Mucosa of stomach (tissue), 1 donor: Measurements from ENCODE around the gene HOXB4.

Experiments
- H3K27me3 ChIP-seq: one replicate; pipeline ENCODE4 v1.7.0; 2013; ENCODE audit warnings: mild to moderate bottlenecking, low read length; ENCODE audit not compliant: control insufficient read depth, insufficient read depth
- H3K36me3 ChIP-seq: one replicate; pipeline ENCODE4 v1.7.0; 2013; ENCODE audit warnings: low read length; ENCODE audit not compliant: control insufficient read depth, insufficient read depth
- H3K4me1 ChIP-seq: one replicate; pipeline ENCODE4 v1.7.0; 2013; ENCODE audit warnings: mild to moderate bottlenecking, low read length; ENCODE audit not compliant: control insufficient read depth, insufficient read depth
- H3K4me3 ChIP-seq: one replicate; pipeline ENCODE4 v1.7.0; 2013; ENCODE audit warnings: low read length
- H3K9ac ChIP-seq: one replicate; pipeline ENCODE4 v1.7.0; 2013; ENCODE audit warnings: mild to moderate bottlenecking, low read length, moderate library complexity
- H3K9me3 ChIP-seq: one replicate; pipeline ENCODE4 v1.7.0; 2013; ENCODE audit warnings: mild to moderate bottlenecking, low read length, moderate library complexity; ENCODE audit not compliant: control insufficient read depth
- donor health status: Pancreatic carcinoma.

Gene HOXB4

GRCh38 chr17:48595278-48595999 is 17.3 kb upstream of the HOXB4 start:
- peaks cover 95% of the 10 kb centered on the region for H3K27me3 ChIP-seq
- H3K9ac ChIP-seq, result no peak overlapping the region
- no peaks in the 10 kb centered on the region for H3K9me3 ChIP-seq
- peaks cover 12% of the 10 kb centered on the region for H3K4me1 ChIP-seq
- H3K36me3 ChIP-seq, result no peaks in the 10 kb centered on the region
- H3K4me3 ChIP-seq, result no peak overlapping the region

DNA sequence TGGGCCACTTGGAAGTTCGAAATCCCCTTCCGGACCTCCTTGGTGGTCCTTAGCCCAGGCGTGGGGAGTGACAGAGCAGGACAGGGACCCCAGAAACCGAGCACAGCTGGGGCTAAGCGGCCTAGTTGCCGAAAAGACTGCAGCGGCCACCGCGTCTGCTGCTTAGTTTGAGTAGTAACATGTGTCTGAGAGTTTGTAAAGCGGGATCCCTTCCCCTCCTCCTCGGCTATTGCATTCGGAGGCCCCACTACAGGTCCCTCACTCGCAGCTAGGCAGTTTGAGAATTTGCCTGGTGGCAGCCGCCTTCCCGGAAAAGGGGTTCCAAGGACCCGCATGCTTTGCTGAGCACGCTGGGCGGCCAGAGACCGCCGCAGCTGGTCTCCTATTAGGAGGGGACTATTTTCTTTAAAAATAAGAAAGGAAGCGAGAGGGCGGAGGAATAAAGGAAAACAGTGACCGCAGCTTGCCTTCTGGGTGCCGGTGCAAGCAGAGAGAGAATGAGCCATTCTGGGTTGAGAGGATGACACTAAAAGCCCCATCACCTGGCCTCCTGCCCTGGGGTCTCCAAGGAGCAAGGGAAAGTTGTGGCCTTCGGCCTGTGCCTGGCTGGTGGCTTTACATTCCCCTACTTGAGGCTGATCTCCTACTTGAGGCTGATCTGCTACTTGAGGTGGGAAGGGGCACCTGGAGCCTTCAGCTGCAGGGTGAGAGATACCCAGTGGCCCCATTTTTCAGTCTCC is 16.6 kb upstream of the HOXB4 start:
- no peak overlapping the region for H3K4me3 ChIP-seq
- peaks cover 95% of the 10 kb centered on the region for H3K27me3 ChIP-seq
- peak overlapping the region; percentile 23 for H3K9ac ChIP-seq
- H3K36me3 ChIP-seq, result no peaks in the 10 kb centered on the region
- peaks cover 12% of the 10 kb centered on the region for H3K4me1 ChIP-seq
- no peaks in the 10 kb centered on the region for H3K9me3 ChIP-seq

DNA sequence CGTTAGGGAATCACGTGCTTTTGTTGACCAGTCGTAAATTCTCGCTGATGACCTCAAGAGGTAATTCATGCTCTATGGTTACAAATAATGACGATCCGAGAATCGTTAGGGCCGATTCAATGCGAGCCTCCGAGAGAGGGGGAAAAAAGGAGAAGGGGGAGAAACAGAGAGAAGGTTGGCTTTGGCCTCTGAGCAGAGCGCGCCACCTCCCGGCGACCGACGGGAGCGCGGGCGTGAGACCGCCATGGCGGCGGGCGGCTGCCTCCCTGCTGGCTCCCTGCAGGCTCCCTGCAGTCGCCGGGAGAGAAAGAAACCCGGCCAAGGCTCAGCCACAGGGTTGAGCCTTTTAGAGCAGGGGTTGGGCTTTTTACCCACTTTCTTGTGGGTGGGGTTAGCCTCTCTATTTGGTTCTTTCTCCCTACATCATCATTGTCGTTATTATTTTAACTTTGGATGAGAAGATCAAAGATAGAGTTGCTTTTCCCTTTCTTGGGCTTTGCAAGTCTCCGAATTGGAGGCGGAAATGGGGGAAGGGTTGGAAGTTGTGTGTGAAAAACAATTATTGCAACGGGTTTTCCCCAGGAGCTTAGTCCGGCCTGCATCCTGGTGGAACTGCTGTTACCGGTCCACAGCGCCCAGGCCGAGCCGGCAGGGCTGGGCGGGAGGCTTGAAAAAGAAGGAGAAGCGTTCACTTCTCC is 15.8 kb upstream of the HOXB4 start:
- Histone ChIP-seq H3K9ac (peak overlapping the region; percentile 23), H3K4me1 (peaks cover 12% of the 10 kb centered on the region), H3K36me3 (no peaks in the 10 kb centered on the region), H3K4me3 (no peak overlapping the region), H3K9me3 (no peaks in the 10 kb centered on the region), H3K27me3 (peaks cover 95% of the 10 kb centered on the region)

- H3K4me1 ChIP-seq, result peaks cover 12% of the 10 kb centered on the region
- H3K27me3 ChIP-seq, result peaks cover 95% of the 10 kb centered on the region
- H3K36me3 ChIP-seq, result no peaks in the 10 kb centered on the region
- H3K9ac ChIP-seq, result peak within 1 kb of the TSS; percentile 50
- no peak within 1 kb of the TSS for H3K4me3 ChIP-seq
- no peaks in the 10 kb centered on the region for H3K9me3 ChIP-seq
Observed at GRCh38 chr17:48593126-48593829, 15.1 kb upstream of the HOXB4 start, which contains the start of gene HOXB5. HOXB5 (minus strand) TSS chr17:48593779; CDS start chr17:48593682, 97 bp downstream.

- peaks cover 12% of the 10 kb centered on the region for H3K4me1 ChIP-seq
- peak overlapping the region; percentile 50 for H3K9ac ChIP-seq
Observed at GRCh38 chr17:48592577-48592976, 14.4 kb upstream of the HOXB4 start.

GRCh38 chr17:48592057-48592514 is 13.9 kb upstream of the HOXB4 start:
- no peaks in the 10 kb centered on the region for H3K36me3 ChIP-seq
- peaks cover 95% of the 10 kb centered on the region for H3K27me3 ChIP-seq
- H3K4me3 ChIP-seq, result no peak overlapping the region
- peaks cover 16% of the 10 kb centered on the region for H3K4me1 ChIP-seq
- H3K9me3 ChIP-seq, result no peaks in the 10 kb centered on the region
- H3K9ac ChIP-seq, result peak overlapping the region; percentile 5

More at GRCh38 chr17:48592577-48592976, 14.4 kb upstream of the HOXB4 start:
- H3K27me3 ChIP-seq, result peaks cover 95% of the 10 kb centered on the region
- H3K4me3 ChIP-seq, result no peak overlapping the region
- no peaks in the 10 kb centered on the region for H3K9me3 ChIP-seq
- H3K36me3 ChIP-seq, result no peaks in the 10 kb centered on the region

- Histone ChIP-seq H3K9me3 (no peaks in the 10 kb centered on the region), H3K36me3 (no peaks in the 10 kb centered on the region), H3K4me1 (peaks cover 13% of the 10 kb centered on the region), H3K27me3 (peaks cover 95% of the 10 kb centered on the region), H3K9ac (peak overlapping the region; percentile 5), H3K4me3 (no peak overlapping the region)
Observed at GRCh38 chr17:48591255-48592056, 13.3 kb upstream of the HOXB4 start.

GRCh38 chr17:48590607-48591161 is 12.5 kb upstream of the HOXB4 start:
- H3K4me1 ChIP-seq, result peaks cover 13% of the 10 kb centered on the region

GRCh38 chr17:48589831-48590606 is 11.9 kb upstream of the HOXB4 start, which contains the start of gene HOXB3:
HOXB3 (minus strand) TSS chr17:48590241; CDS start chr17:48552474, 37,767 bp downstream.
- H3K4me1 ChIP-seq, result peaks cover 12% of the 10 kb centered on the region
- H3K9ac ChIP-seq, result peak within 1 kb of the TSS; percentile 54
- peaks cover 95% of the 10 kb centered on the region for H3K27me3 ChIP-seq
- H3K36me3 ChIP-seq, result no peaks in the 10 kb centered on the region
- no peak within 1 kb of the TSS for H3K4me3 ChIP-seq
- no peaks in the 10 kb centered on the region for H3K9me3 ChIP-seq

More at GRCh38 chr17:48590607-48591161, 12.5 kb upstream of the HOXB4 start:
- H3K4me3 ChIP-seq, result no peak overlapping the region
- H3K9me3 ChIP-seq, result no peaks in the 10 kb centered on the region
- no peaks in the 10 kb centered on the region for H3K36me3 ChIP-seq
- peaks cover 95% of the 10 kb centered on the region for H3K27me3 ChIP-seq
- peak overlapping the region; percentile 54 for H3K9ac ChIP-seq

DNA sequence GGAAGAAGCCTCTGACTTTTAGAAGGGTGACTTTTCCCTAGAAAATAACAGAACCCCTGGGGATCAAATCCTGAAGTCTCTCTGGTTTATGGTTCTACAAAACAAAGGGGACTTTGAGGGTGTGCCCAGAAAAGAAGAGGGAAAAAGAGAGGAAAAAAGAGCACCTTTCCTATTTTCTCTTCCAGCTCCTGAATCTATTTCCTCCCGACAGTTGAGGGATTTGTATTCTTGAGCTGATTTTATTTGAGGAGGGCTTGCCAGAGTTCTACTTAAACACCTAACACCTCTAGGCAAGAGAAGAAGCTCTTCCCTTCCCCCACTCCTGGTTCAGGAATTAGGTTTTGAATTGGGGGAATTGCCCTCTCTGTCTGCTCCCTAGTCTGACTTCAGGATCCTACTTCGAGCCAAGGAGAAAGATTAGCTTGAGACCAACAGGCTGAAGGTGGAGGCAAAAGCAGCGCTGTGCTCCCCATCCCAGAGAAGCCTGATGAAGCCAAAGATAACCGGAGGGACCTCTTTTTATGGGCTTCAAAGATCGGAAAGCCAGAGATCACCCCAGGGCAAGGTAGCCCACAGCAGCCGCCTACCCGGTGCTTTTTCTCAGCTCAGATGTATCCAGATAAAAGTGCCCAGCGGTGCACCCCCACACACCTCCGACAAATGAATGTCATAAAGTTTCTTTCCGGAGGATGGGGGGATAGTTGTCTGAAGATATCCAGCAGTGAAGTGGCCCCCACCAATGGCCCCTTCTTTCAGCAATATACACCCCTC is 11.1 kb upstream of the HOXB4 start:
- Histone ChIP-seq H3K4me1 (peaks cover 13% of the 10 kb centered on the region), H3K36me3 (no peaks in the 10 kb centered on the region), H3K4me3 (no peak overlapping the region), H3K9me3 (no peaks in the 10 kb centered on the region), H3K27me3 (peaks cover 94% of the 10 kb centered on the region), H3K9ac (peak overlapping the region; percentile 54)
